Spinal cord (tissue), 10 donors: ENCODE data around the gene PTPRG. TPM values are rescaled to one million over a fixed set of nuclear protein-coding genes. Genes with fewer than 3 reads are reported as not detected.

Experiments used
- DNase-seq, 6 donors: peaks; one replicate each; pipeline versions ENCODE4 v3.0.0 to v3.0.0-alpha.2; 2013 to 2015; ENCODE audit warnings: low spot score in 6 of 6, low read depth in 4 of 6
- H3K27ac ChIP-seq: one replicate; pipeline ENCODE4 v1.5.1; 2013; ENCODE audit warnings: low read depth, low read length, control low read depth
- H3K27me3 ChIP-seq: one replicate; pipeline ENCODE4 v1.6.1; 2013; ENCODE audit warnings: low read length; ENCODE audit not compliant: control insufficient read depth, insufficient read depth
- H3K36me3 ChIP-seq: one replicate; pipeline ENCODE4 v1.6.1; 2013; ENCODE audit warnings: low read length; ENCODE audit not compliant: control insufficient read depth, insufficient read depth
- H3K4me1 ChIP-seq: one replicate; pipeline ENCODE4 v1.6.1; 2013; ENCODE audit warnings: low read length; ENCODE audit not compliant: control insufficient read depth, insufficient read depth
- H3K4me3 ChIP-seq: one replicate; pipeline ENCODE4 v1.5.1; 2013; ENCODE audit warnings: low read depth, low read length, control low read depth
- H3K9me3 ChIP-seq: one replicate; pipeline ENCODE4 v1.6.1; 2013; ENCODE audit warnings: low read length; ENCODE audit not compliant: control insufficient read depth, insufficient read depth
- WGBS: methylation state at CpG from one replicate; pipeline ENCODE4 v1.1.5; 2013; ENCODE audit warnings: missing lambda C conversion rate; ENCODE audit not compliant: insufficient coverage; 5-methylcytosine and 5-hydroxymethylcytosine counted together
- polyA plus RNA-seq, 2 donors: library from polyadenylated mRNA; unstranded; fragments of 120-200 nt; gene quantifications; one replicate each; pipeline ENCODE4 v1.2.1, GENCODE V29; 2013; ENCODE audit not compliant: insufficient read length in 2 of 2
- total RNA-seq, 2 donors: library from RNA; depleted of rRNA in 1 of 2; stranded (reverse); fragments of 120-200 nt in 1 of 2; fragments of >200 nt in 1 of 2; gene quantifications; one replicate each; pipeline versions ENCODE4 v1.2.3 to v1.2.4, GENCODE V29; 2013 to 2014
- donor health status: healthy.

Gene PTPRG
- total and polyA plus RNA-seq, 4 donors, result 29.2 to 106 (median 60.2) TPM

DNA sequence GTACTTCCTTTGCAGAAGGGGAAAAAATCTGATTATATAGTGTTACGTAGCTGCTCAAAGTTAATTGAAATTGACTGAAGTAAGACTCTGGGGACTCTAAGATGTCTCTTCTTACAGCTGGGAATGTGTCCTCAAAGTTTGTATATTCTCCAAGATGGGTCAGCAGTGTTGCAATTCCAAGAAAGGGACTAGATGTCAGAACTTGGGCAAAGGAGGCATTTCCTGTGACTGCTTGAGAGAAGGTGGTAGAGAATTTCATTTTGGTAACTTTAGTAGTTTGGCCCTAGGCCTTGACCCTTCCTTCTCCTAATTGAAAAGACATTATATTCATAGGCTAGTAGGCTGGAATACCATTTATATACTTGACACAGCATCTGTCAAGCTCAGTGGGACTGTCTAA, 33.9 kb downstream of the PTPRG start:
- Histone ChIP-seq H3K27ac (no peak overlapping the region), H3K27me3 (no peaks in the 10 kb centered on the region), H3K9me3 (no peaks in the 10 kb centered on the region), H3K36me3 (no peaks in the 10 kb centered on the region), H3K4me1 (peaks cover 17% of the 10 kb centered on the region), H3K4me3 (no peak overlapping the region)
- 14% methylated on average over 1 of the region's 1 CpG for WGBS
- no peak for DNase-seq

DNA sequence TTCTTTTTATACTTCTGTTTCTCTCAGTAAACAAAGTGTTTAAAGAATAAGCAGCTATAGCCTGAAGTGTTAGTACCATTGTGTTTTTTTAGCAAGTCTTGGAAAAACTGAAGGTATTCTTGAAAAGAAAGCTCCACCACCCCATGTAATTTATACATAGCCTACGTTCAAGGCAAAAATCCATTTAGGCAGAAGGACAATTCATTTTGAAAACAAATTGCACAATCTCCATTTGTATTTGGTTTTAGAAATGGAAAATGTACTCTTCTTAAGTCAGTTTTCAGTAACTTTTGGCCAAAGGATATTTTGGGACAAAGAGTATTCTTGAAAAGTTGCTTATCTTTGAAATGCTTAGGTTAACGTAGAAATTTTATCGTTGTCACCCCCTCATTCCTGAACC, 34.5 kb downstream of the PTPRG start:
- Histone ChIP-seq H3K9me3 (no peaks in the 10 kb centered on the region), H3K36me3 (no peaks in the 10 kb centered on the region), H3K27ac (no peak overlapping the region), H3K4me1 (peaks cover 17% of the 10 kb centered on the region), H3K27me3 (no peaks in the 10 kb centered on the region), H3K4me3 (no peak overlapping the region)
- no peak for DNase-seq
- WGBS, result no CpG with 5 or more reads among the region's 3 CpGs

DNA sequence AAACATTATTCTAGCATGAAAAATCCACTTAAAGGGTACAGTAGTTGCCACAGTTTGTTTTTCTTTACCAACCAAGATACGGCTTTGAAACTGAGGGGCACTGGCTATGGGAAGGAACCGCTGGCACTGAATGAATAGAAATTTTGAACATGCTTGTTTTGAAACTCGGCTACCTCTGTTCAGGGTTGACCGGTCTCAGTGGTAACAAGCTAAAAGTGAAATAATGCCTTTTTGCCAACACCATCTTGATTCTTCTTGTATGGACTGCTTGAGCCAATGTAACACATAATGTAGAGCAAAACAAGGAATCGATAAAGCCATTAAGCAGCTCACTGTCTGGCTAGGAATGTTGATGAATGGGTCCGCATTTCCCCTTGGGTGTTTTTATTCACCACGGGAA, 36.5 kb downstream of the PTPRG start:
- H3K9me3 ChIP-seq, result no peaks in the 10 kb centered on the region
- peaks cover 13% of the 10 kb centered on the region for H3K4me1 ChIP-seq
- no peaks in the 10 kb centered on the region for H3K36me3 ChIP-seq
- peak in 3 of 6 donors; percentile 31 to 73 (median 62) for DNase-seq
- 35% methylated on average over 3 of the region's 7 CpGs for WGBS
- no peaks in the 10 kb centered on the region for H3K27me3 ChIP-seq
- H3K27ac ChIP-seq, result no peak overlapping the region
- H3K4me3 ChIP-seq, result no peak overlapping the region

DNA sequence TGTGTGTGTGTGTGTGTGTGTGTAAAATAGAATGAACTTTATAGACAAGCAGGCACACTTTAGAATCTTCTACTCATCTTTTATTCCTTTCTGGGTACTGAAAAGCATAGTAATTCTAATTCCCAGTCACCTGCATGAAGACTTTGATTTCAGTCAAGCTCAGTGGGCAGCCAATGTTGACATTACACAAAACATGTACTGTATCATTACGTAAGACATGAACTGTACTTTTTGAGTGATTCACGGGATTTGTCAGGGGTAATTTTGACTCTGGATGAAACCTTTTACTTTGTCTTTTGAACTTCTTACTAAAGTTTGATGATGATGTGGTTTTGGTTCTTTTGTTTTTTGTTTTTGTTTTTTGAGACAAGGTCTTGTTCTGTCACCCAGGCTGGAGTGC, 38.8 kb downstream of the PTPRG start:
- Histone ChIP-seq H3K36me3 (no peaks in the 10 kb centered on the region), H3K27me3 (no peaks in the 10 kb centered on the region), H3K9me3 (no peaks in the 10 kb centered on the region), H3K27ac (no peak overlapping the region), H3K4me3 (no peak overlapping the region), H3K4me1 (peaks cover 5% of the 10 kb centered on the region)
- 92% methylated on average over 2 of the region's 2 CpGs for WGBS
- DNase-seq, result no peak

DNA sequence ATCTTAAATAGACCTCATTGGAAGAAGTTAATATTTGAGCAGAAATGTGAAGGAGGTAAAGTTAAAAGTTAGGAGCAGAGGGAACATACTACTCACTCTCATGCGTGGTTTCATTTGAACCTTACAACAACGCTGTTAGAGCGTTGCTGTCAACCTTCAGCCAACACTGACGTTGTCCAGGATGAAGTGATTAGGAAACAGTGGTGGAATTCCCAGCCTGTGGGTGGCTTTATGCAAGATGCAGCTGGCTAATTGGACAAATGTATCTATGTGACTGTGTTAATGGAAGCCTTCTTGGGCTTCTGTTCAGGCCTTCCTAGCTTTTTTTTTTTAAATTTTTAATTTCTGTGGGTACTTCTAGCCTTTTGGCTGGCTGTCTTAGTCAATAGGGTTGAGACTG, 40.5 kb downstream of the PTPRG start:
- DNase-seq, result no peak
- Histone ChIP-seq H3K4me1 (peaks cover 5% of the 10 kb centered on the region), H3K27me3 (no peaks in the 10 kb centered on the region), H3K27ac (no peak overlapping the region), H3K9me3 (no peaks in the 10 kb centered on the region), H3K36me3 (peaks cover 4% of the 10 kb centered on the region), H3K4me3 (no peak overlapping the region)
- 83% methylated on average over 4 of the region's 4 CpGs for WGBS

DNA sequence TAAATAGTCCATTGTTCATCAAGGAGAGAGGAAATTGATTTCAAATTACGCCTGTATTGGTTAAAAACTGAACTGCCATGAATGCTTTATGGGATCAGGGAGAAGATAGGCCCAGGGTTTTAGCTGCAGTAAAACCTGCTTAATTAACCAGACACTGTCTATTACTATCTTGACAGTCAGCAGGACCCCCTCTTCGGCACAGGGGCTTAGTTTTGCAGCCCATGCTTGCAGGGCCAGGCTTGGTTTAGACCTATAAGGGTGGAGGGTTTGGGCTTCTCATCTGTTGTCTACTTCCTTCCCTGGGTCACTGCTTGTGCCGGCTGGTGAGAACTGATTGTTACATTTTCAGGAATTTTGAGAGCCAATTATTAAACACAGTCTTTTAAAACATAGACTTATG, 41.1 kb downstream of the PTPRG start:
- H3K27ac ChIP-seq, result no peak overlapping the region
- no peaks in the 10 kb centered on the region for H3K27me3 ChIP-seq
- DNase-seq, result no peak
- H3K9me3 ChIP-seq, result no peaks in the 10 kb centered on the region
- peaks cover 5% of the 10 kb centered on the region for H3K4me1 ChIP-seq
- WGBS, result no CpG with 5 or more reads among the region's 3 CpGs
- H3K36me3 ChIP-seq, result peaks cover 4% of the 10 kb centered on the region
- no peak overlapping the region for H3K4me3 ChIP-seq

DNA sequence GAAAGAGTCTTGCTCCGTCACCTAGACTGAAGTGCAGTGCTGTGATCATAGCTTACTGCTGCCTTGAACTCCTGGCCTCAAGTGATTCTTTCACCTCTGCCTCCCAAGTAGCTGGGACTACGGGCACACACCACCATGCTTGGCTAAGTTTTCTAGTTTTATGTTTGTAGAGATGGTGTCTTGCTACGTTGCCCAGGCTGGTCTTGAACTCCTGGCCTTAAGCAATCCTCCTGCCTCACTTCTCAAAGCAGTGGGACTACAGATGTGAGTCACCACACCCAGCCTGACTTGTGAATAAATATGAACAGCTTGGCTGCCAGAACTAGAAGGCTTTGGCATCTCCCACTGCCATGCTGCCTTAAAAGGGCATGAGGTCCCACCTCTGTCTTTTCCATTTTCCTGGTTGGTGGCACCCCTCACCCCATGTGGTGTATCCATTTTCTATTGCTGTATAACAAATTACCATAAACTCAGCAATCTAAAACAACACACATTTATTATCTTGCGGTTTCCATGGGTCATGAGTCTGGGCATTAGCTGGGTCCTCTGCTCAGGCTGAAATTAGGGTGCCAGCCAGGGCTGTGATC, 44.3 kb downstream of the PTPRG start:
- 100% methylated on average over 1 of the region's 4 CpGs for WGBS

DNA sequence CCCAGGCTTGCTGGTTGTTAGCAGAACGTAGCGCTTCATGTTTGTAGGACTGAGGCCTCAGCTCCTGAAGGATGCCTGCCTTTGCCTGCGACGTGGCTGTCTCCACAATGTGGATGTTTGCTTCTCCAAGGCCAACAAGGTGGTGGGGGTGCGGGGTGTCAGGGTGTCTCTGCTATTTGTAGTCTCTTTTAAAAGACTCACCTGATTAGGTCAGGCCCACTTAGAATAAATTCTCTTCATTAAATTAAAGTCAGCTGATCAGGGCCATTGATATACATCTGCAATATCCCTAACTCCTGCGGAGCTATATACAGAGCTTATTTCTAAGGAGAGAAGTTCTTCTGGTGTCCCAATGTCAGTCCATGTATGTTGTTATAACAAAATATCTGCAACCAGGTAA, 44.8 kb downstream of the PTPRG start:
- Histone ChIP-seq H3K4me3 (no peak overlapping the region), H3K9me3 (no peaks in the 10 kb centered on the region), H3K4me1 (no peaks in the 10 kb centered on the region), H3K27ac (no peak overlapping the region), H3K27me3 (no peaks in the 10 kb centered on the region), H3K36me3 (peaks cover 4% of the 10 kb centered on the region)
- no peak for DNase-seq
- WGBS, result 84% methylated on average over 2 of the region's 6 CpGs

More for the DNA sequence above, 44.3 kb downstream of the PTPRG start:
- no peak overlapping the region for H3K27ac ChIP-seq
- H3K36me3 ChIP-seq, result peaks cover 4% of the 10 kb centered on the region
- no peaks in the 10 kb centered on the region for H3K9me3 ChIP-seq
- H3K27me3 ChIP-seq, result no peaks in the 10 kb centered on the region
- no peak overlapping the region for H3K4me3 ChIP-seq
- no peak for DNase-seq
- H3K4me1 ChIP-seq, result no peaks in the 10 kb centered on the region

DNA sequence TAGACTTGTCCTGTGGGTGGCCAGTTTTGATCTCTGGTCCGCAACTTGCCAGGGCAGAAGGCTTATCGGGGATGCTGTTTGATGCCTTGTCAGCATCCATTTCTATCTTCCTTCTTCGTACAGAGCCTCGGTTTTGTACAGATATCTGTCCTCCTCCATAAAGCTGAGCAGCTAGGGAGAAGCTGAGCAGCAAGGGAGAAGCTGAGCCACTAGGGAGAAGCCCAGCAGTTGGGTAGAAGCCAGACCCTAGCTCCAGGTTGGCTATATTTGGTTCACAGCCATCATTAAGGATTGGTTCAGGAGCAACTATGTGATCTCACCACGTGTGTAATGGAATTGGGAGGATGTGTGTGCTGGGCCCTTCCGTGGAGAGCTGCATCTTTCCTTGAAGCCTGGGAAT, 46.7 kb downstream of the PTPRG start:
- no peak overlapping the region for H3K4me3 ChIP-seq
- 96% methylated on average over 4 of the region's 6 CpGs for WGBS
- DNase-seq, result no peak
- H3K4me1 ChIP-seq, result no peaks in the 10 kb centered on the region
- no peaks in the 10 kb centered on the region for H3K9me3 ChIP-seq
- H3K27ac ChIP-seq, result no peak overlapping the region
- no peaks in the 10 kb centered on the region for H3K27me3 ChIP-seq
- H3K36me3 ChIP-seq, result peaks cover 4% of the 10 kb centered on the region

DNA sequence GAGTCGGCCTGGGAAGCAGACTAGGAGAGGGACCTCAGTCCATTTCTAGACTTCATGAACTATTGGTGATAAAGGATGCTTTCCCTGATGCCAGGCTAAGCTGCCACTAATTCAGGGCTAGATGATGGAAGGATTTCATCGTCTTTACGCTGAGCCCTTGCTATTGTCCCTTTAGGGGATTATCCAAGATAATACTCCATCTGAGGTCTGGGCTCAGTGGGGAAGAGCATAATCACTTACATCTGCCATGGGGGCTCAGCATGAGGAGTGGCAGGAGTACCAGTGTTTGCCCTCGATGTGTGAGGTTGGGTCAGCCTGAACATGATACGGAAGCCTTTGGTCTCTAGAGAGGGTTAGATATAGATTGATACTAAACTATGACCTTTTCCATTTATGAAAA, 47.3 kb downstream of the PTPRG start:
- no peaks in the 10 kb centered on the region for H3K4me1 ChIP-seq
- H3K27me3 ChIP-seq, result no peaks in the 10 kb centered on the region
- WGBS, result 76% methylated on average over 3 of the region's 5 CpGs
- no peak overlapping the region for H3K4me3 ChIP-seq
- H3K36me3 ChIP-seq, result peaks cover 4% of the 10 kb centered on the region
- no peaks in the 10 kb centered on the region for H3K9me3 ChIP-seq
- H3K27ac ChIP-seq, result no peak overlapping the region
- DNase-seq, result no peak
